Measurements from ENCODE around the gene AGPAT3. TPM values are rescaled to one million over a fixed set of nuclear protein-coding genes. Genes with fewer than 3 reads are reported as not detected.
"Not testable (repeated sequence)": the region's sequence is repeated elsewhere in the genome, so short reads cannot be mapped to it uniquely, and the experiment has no call there.

AGPAT3 gene
- polyA plus RNA-seq, 6 donors from 2014 or later = 6.4 to 11.9 (median 8.1) TPM

- H3K9me3 Mint-ChIP-seq; H3K36me3 Mint-ChIP-seq; H3K4me1 Mint-ChIP-seq; DNase-seq; H3K27me3 Mint-ChIP-seq; ATAC-seq (ENCODE audit: low read depth in 2 of 2): not testable (repeated sequence)
- Mint-ChIP-seq H3K27ac (peak overlapping the region in 2 of 6 donors; percentile 36), H3K4me3 (peak overlapping the region in 1 of 8 donors; percentile 56)
Observed at GRCh38 chr21:43844906-43845305, 20.1 kb upstream of the AGPAT3 start.

GRCh38 chr21:43845386-43845785 lies 19.6 kb upstream of the AGPAT3 start:
- H3K9me3 Mint-ChIP-seq = peaks cover 0 to 2% (median 0%) of the 10 kb centered on the region in 7 donors
- H3K4me3 Mint-ChIP-seq = no peak overlapping the region
- DNase-seq (no peak), ATAC-seq (ENCODE audit: low read depth in 2 of 2) (no peak)
- H3K27ac Mint-ChIP-seq = no peak overlapping the region
- no peaks in the 10 kb centered on the region for H3K36me3 Mint-ChIP-seq
- H3K27me3 Mint-ChIP-seq = peaks cover 0 to 7% (median 0%) of the 10 kb centered on the region in 3 donors
- H3K4me1 Mint-ChIP-seq = peaks cover 5 to 8% (median 6%) of the 10 kb centered on the region in 3 donors

GRCh38 chr21:43846430-43846829 lies 18.6 kb upstream of the AGPAT3 start:
- DNase-seq = no peak
- H3K36me3 Mint-ChIP-seq = no peaks in the 10 kb centered on the region
- peaks cover 5 to 8% (median 6%) of the 10 kb centered on the region in 3 donors for H3K4me1 Mint-ChIP-seq
- peaks cover 0 to 7% (median 4%) of the 10 kb centered on the region in 7 donors for H3K9me3 Mint-ChIP-seq
- H3K4me3 Mint-ChIP-seq = no peak overlapping the region
- no peak overlapping the region for H3K27ac Mint-ChIP-seq
- peaks cover 0 to 11% (median 0%) of the 10 kb centered on the region in 3 donors for H3K27me3 Mint-ChIP-seq
- no peak for ATAC-seq (ENCODE audit: low read depth in 2 of 2)

DNA sequence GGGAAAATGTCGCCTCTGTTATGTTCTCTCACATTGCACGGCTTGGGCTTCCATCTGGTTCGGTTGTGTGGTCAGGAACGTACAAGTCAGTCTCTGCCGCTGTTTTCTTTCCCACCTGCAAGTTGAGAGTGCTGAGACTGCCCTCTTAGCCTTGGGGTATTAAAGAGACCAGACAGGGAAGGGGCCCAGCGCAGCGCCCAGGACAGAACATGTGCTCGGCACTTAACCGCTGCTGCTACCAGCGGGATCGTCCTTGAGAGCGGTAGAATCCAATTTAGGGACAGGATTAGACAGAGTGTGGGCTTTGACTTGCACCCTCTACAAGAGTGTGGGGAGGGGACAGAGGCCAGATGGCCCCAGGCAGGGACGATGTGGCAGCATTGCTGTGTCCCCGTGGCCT lies 17.7 kb upstream of the AGPAT3 start:
- Mint-ChIP-seq H3K27ac (no peak overlapping the region), H3K9me3 (peaks cover 0 to 7% (median 4%) of the 10 kb centered on the region in 7 donors)
- ATAC-seq (ENCODE audit: low read depth in 2 of 2) = no peak

GRCh38 chr21:43848771-43849170 lies 16.3 kb upstream of the AGPAT3 start:
- H3K27me3 Mint-ChIP-seq = peaks cover 0 to 11% (median 0%) of the 10 kb centered on the region in 3 donors
- H3K4me3 Mint-ChIP-seq = no peak overlapping the region
- no peak overlapping the region for H3K27ac Mint-ChIP-seq
- H3K36me3 Mint-ChIP-seq = no peaks in the 10 kb centered on the region
- DNase-seq = no peak
- H3K9me3 Mint-ChIP-seq = peaks cover 0 to 7% (median 4%) of the 10 kb centered on the region in 7 donors
- no peak for ATAC-seq (ENCODE audit: low read depth in 2 of 2)
- no peaks in the 10 kb centered on the region for H3K4me1 Mint-ChIP-seq

More for the DNA sequence above, 17.7 kb upstream of the AGPAT3 start:
- H3K4me3 Mint-ChIP-seq = peak overlapping the region in 1 of 8 donors; percentile 21
- DNase-seq = no peak
- H3K36me3 Mint-ChIP-seq = no peaks in the 10 kb centered on the region
- peaks cover 0 to 11% (median 0%) of the 10 kb centered on the region in 3 donors for H3K27me3 Mint-ChIP-seq
- H3K4me1 Mint-ChIP-seq = peaks cover 5 to 7% (median 6%) of the 10 kb centered on the region in 3 donors

- H3K4me1 Mint-ChIP-seq = peaks cover under 1 to 2% (median under 1%) of the 10 kb centered on the region in 3 donors
- H3K4me3 Mint-ChIP-seq = no peak overlapping the region
- H3K36me3 Mint-ChIP-seq = no peaks in the 10 kb centered on the region
- H3K27ac Mint-ChIP-seq = peak overlapping the region in 1 of 6 donors; percentile 84
- no peak for ATAC-seq (ENCODE audit: low read depth in 2 of 2)
- DNase-seq = no peak
- peaks cover 0 to 7% (median 4%) of the 10 kb centered on the region in 7 donors for H3K9me3 Mint-ChIP-seq
- H3K27me3 Mint-ChIP-seq = peaks cover 0 to 11% (median 0%) of the 10 kb centered on the region in 3 donors
Observed at GRCh38 chr21:43849532-43850299, 15.3 kb upstream of the AGPAT3 start.

DNA sequence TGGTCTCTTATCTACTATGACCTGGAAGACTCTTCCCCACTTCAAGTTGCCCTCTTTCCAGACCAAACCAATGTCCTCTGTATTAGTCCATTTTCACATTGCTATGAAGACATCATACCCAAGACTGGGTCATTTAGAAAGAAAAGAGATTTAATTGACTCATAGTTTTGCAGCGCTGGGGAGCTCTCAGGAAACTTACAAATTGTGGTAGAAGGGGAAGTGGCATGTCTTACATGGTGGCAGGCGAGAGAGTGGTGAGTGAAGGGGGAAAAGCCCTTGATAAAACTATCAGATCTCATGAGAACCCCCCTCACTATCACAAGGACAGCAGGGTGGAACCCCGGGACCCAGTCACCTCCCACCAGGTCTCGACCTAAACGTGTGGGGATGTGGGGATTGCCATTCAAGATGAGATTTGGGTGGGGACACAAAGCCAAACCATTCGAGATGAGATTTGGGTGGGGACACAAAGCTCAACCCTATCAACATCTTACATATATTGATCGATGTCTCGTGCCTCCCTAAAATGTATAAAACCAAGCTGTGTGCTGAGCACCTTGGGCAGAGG lies 14.2 kb upstream of the AGPAT3 start:
- H3K27me3 Mint-ChIP-seq = peaks cover 0 to 11% (median 2%) of the 10 kb centered on the region in 3 donors
- DNase-seq = no peak

DNA sequence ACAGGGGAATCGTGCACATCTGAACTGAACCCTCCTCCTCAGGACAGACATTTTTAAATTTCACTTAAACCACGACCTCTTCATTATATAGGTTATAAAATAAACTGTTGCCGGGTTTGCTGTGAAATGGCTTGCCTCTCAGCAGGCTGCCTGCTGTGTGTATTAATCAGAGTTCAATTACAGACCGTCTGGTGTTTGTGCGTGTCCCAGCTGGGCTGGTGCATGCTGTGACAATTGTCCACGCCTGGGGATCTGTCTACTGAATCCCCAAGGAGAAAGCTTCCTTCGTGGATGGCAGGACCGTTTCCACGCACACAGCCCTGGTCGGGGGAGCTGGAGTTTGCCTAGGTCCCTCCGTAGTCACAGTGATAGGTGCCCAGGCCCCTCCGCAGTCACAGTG lies 13.4 kb upstream of the AGPAT3 start:
- peaks cover 0 to 11% (median 4%) of the 10 kb centered on the region in 3 donors for H3K27me3 Mint-ChIP-seq
- H3K4me1 Mint-ChIP-seq = peaks cover 8 to 15% (median 15%) of the 10 kb centered on the region in 3 donors
- peaks cover 0 to 7% (median 4%) of the 10 kb centered on the region in 7 donors for H3K9me3 Mint-ChIP-seq
- no peaks in the 10 kb centered on the region for H3K36me3 Mint-ChIP-seq
- DNase-seq (no peak), ATAC-seq (ENCODE audit: low read depth in 2 of 2) (no peak)
- no peak overlapping the region for H3K4me3 Mint-ChIP-seq
- no peak overlapping the region for H3K27ac Mint-ChIP-seq

More for the DNA sequence above, 14.2 kb upstream of the AGPAT3 start:
- H3K9me3 Mint-ChIP-seq = peaks cover 0 to 7% (median 4%) of the 10 kb centered on the region in 7 donors
- H3K4me3 Mint-ChIP-seq = no peak overlapping the region
- no peak overlapping the region for H3K27ac Mint-ChIP-seq
- H3K36me3 Mint-ChIP-seq = no peaks in the 10 kb centered on the region
- ATAC-seq (ENCODE audit: low read depth in 2 of 2) = no peak
- peaks cover 5 to 11% (median 11%) of the 10 kb centered on the region in 3 donors for H3K4me1 Mint-ChIP-seq

- Mint-ChIP-seq H3K9me3 (peaks cover 0 to 7% (median 4%) of the 10 kb centered on the region in 7 donors), H3K27ac (peak overlapping the region in 1 of 6 donors; percentile 33), H3K27me3 (peaks cover 0 to 11% (median 4%) of the 10 kb centered on the region in 3 donors), H3K4me3 (peak overlapping the region in 1 of 8 donors; percentile 63), H3K4me1 (peaks cover 8 to 15% (median 15%) of the 10 kb centered on the region in 3 donors), H3K36me3 (no peaks in the 10 kb centered on the region)
- DNase-seq (no peak), ATAC-seq (ENCODE audit: low read depth in 2 of 2) (no peak)
Observed at GRCh38 chr21:43853851-43854772, 10.9 kb upstream of the AGPAT3 start.

DNA sequence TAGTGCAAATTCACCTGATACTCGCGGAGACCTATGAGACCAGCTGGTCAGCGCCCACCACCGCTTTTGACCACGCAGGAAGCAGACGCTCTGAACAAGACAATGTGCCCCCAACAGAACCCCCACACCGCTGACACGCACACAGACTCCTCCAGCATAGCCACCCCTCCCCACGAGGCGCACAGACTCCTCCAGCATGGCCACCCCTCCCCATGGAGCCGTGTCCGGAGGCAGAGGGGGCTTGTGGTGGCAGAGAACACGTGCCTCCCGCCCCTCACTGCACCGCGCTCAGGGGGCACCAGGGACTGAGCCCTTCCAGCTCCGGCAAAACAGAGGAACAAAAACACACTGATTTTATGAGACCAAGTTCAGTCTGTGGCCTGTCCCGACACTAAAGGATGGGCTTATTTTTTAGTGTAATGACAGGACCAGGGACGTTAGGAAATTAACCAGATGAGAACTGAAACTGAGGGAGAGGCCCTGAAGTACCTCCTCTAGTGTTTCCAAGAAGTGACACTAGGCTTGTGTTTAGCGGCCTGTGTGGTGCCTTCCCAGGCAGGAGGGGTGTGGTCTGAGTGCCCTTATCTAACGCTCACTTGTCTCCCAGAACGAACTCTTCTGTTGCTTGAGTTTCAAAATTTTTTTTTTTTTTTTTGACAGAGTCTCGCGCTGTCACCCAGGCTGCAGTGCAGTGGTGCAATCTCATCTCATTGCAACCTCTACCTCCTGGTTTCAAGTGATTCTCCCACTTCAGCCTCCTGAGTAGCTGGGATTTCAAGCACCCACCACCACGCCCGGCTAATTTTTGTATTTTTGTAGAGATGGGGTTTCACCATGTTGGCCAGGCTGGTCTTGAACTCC lies 10.0 kb upstream of the AGPAT3 start:
- peaks cover 0 to 5% (median 4%) of the 10 kb centered on the region in 3 donors for H3K27me3 Mint-ChIP-seq
- H3K9me3 Mint-ChIP-seq = peaks cover 0 to 7% (median 3%) of the 10 kb centered on the region in 7 donors
- ATAC-seq (ENCODE audit: low read depth in 2 of 2) = peak; percentile 57 to 63
- peak overlapping the region in 2 of 6 donors; percentile 19 to 56 for H3K27ac Mint-ChIP-seq
- no peaks in the 10 kb centered on the region for H3K36me3 Mint-ChIP-seq
- H3K4me3 Mint-ChIP-seq = no peak overlapping the region
- H3K4me1 Mint-ChIP-seq = peaks cover 8 to 15% (median 15%) of the 10 kb centered on the region in 3 donors
- DNase-seq = no peak

GRCh38 chr21:43855955-43856354 lies 9.1 kb upstream of the AGPAT3 start:
- Mint-ChIP-seq H3K27me3 (peaks cover 0 to 5% (median 4%) of the 10 kb centered on the region in 3 donors), H3K4me3 (peak overlapping the region in 1 of 8 donors; percentile 53), H3K27ac (peak overlapping the region in 1 of 6 donors; percentile 18), H3K9me3 (peaks cover 0 to 4% (median 2%) of the 10 kb centered on the region in 7 donors), H3K36me3 (no peaks in the 10 kb centered on the region), H3K4me1 (peaks cover 8 to 16% (median 15%) of the 10 kb centered on the region in 3 donors)
- no peak for DNase-seq
- ATAC-seq (ENCODE audit: low read depth in 2 of 2) = no peak
